ENCODE results near the gene ARSB.

- TF ChIP-seq CTCF (IDR thresholded peaks at IDR 0.05) (no peak), EP300 (IDR thresholded peaks at IDR 0.05) (no peak), POLR2A (IDR thresholded peaks at IDR 0.05) (no peak)
Observed at GRCh38 chr5:78804995-78805394, 180.1 kb downstream of the ARSB start.

Measured in gastroesophageal sphincter (tissue), 3 donors.